Measurements from ENCODE around the gene ABCG5. TPM values are rescaled to one million over a fixed set of nuclear protein-coding genes. Genes with fewer than 3 reads are reported as not detected.

Gene ABCG5
- total RNA-seq, 1 donor from 2014 or later: not detected

DNA sequence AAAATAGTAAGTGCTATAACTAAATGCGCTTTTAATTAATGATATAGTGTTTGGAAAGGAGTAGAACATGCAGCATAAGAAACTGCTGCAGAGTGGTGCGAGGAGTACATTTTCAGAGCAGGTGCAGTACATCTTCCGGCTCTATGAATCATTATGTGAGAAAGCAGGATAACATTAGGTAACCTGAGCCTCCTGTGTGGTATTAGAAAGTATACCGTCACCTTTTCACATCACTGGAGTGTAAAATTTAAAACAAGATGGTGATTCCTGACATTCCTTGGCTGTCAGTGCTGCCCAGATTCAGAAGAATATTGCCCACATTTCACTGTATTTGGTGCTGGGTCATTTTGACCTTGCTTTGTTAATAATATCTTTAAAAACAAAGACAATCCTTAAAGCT lies 72.6 kb downstream of the ABCG5 start:
- H3K4me1 Mint-ChIP-seq: no peaks in the 10 kb centered on the region
- no peaks in the 10 kb centered on the region for H3K27me3 Mint-ChIP-seq (ENCODE audit: low read depth)
- no peak overlapping the region for H3K27ac Mint-ChIP-seq (ENCODE audit: unreplicated experiment)
- no peak overlapping the region for H3K4me3 Mint-ChIP-seq
- DNase-seq (ENCODE audit: low read depth, low spot score): no peak
- TF ChIP-seq, protein P1, sequence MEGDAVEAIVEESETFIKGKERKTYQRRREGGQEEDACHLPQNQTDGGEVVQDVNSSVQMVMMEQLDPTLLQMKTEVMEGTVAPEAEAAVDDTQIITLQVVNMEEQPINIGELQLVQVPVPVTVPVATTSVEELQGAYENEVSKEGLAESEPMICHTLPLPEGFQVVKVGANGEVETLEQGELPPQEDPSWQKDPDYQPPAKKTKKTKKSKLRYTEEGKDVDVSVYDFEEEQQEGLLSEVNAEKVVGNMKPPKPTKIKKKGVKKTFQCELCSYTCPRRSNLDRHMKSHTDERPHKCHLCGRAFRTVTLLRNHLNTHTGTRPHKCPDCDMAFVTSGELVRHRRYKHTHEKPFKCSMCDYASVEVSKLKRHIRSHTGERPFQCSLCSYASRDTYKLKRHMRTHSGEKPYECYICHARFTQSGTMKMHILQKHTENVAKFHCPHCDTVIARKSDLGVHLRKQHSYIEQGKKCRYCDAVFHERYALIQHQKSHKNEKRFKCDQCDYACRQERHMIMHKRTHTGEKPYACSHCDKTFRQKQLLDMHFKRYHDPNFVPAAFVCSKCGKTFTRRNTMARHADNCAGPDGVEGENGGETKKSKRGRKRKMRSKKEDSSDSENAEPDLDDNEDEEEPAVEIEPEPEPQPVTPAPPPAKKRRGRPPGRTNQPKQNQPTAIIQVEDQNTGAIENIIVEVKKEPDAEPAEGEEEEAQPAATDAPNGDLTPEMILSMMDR (conservative IDR thresholded peaks at IDR 0.05): no peak
- H3K9me3 Mint-ChIP-seq: no peaks in the 10 kb centered on the region
- no peaks in the 10 kb centered on the region for H3K36me3 Mint-ChIP-seq (ENCODE audit: low read depth)

DNA sequence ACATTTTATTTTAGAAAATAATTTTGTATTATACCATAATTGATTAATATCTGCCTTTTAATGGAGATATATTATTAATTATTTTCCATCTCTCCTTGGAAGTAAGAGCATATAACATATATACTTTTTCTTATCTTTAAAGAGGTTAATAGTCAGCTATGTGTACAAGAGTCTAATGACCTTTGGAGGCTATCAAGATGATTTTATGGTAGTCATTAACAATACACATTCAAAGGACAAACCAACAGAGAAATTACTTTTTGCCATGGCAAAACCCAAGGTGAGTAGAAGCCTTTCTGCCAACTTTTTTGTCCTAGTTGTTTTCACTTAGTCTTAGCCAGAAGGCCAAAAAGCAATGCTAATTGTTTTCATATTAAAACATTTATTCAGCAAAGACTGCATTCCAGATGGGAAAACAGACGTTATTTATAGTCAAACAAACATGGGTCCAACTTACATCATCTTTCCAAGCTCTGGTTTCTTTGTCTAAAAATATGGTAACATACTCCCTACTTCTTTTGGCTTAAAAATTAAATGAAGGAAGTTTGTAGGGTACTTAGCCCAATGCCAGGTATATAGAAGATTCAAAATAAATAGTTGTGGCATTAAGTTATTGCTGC lies 74.4 kb downstream of the ABCG5 start:
- H3K27me3 Mint-ChIP-seq (ENCODE audit: low read depth): no peaks in the 10 kb centered on the region
- H3K4me3 Mint-ChIP-seq: no peak overlapping the region
- TF ChIP-seq, protein P1 (conservative IDR thresholded peaks at IDR 0.05): no peak
- H3K4me1 Mint-ChIP-seq: peaks cover 5% of the 10 kb centered on the region
- no peaks in the 10 kb centered on the region for H3K36me3 Mint-ChIP-seq (ENCODE audit: low read depth)
- no peak overlapping the region for H3K27ac Mint-ChIP-seq (ENCODE audit: unreplicated experiment)
- H3K9me3 Mint-ChIP-seq: no peaks in the 10 kb centered on the region
- no peak for DNase-seq (ENCODE audit: low read depth, low spot score)

DNA sequence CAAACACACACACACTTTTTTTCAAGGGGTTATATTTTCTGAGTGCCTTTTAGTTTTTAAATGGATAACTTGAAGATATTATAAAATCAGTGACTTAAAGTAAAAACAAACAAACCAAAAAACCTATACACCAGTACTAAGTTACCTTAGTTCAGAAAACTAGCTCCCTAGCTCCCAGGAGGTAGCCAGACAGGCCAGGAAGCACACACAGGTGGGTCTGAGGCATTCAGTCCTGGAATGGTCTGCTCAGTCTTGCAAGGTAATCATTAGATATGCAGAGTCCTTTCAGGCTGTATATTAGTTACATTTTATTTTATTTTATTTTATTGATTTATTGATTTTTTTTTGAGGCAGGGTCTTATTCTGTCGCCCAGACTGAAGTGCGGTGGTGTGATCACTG lies 75.5 kb downstream of the ABCG5 start:
- no peaks in the 10 kb centered on the region for H3K36me3 Mint-ChIP-seq (ENCODE audit: low read depth)
- no peak overlapping the region for H3K4me3 Mint-ChIP-seq
- H3K27ac Mint-ChIP-seq (ENCODE audit: unreplicated experiment): no peak overlapping the region
- TF ChIP-seq, protein P1 (conservative IDR thresholded peaks at IDR 0.05): no peak
- no peaks in the 10 kb centered on the region for H3K9me3 Mint-ChIP-seq
- H3K27me3 Mint-ChIP-seq (ENCODE audit: low read depth): no peaks in the 10 kb centered on the region
- no peak for DNase-seq (ENCODE audit: low read depth, low spot score)
- peaks cover 13% of the 10 kb centered on the region for H3K4me1 Mint-ChIP-seq

Other genes with a start within 250 kb of the ABCG5 start
- gene THADA, start 242.8 kb downstream of the ABCG5 start, total RNA-seq: 33.7 and 33.8 TPM in 2 replicates
- gene PLEKHH2, start 201.6 kb downstream of the ABCG5 start, total RNA-seq: 1.9 and 2.1 TPM in 2 replicates
- gene C1GALT1C1L, start 162.4 kb downstream of the ABCG5 start, total RNA-seq: not detected in 2 replicates
- gene DYNC2LI1, start 64.8 kb downstream of the ABCG5 start, total RNA-seq: 20.0 and 22.0 TPM in 2 replicates
- not detected in 2 replicates for gene ABCG8, start 132 bp upstream of the ABCG5 start, total RNA-seq
- gene LRPPRC, start 157.2 kb upstream of the ABCG5 start, total RNA-seq: 131 and 138 TPM in 2 replicates

All from neural crest cell (in vitro differentiated cells).